H1 (cell line): ENCODE data around the gene XPNPEP1. TPM values are rescaled to one million over a fixed set of nuclear protein-coding genes. Genes with fewer than 3 reads are reported as not detected.

Experiments
- CTCF ChIA-PET: fragments of 300-600 bp; sonication (Branson Sonifier 250); formaldehyde crosslinking; loops from one replicate; lab custom pipeline; 2021; ENCODE audit not compliant: partially characterized antibody; lab: Charles Lee
- POLR2A ChIA-PET: fragments of 300-600 bp; sonication (Branson Sonifier 250); formaldehyde crosslinking; loops from one replicate; lab custom pipeline; 2021; ENCODE audit warnings: inconsistent platforms; ENCODE audit not compliant: partially characterized antibody; lab: Charles Lee
- DNase-seq, 2 experiments: peaks; one replicate each; pipeline versions ENCODE4 v3.0.0 to v3.0.0-alpha.2; 2010 to 2022; ENCODE audit warnings: low spot score in 2 of 2, low read depth in 1 of 2, mixed read lengths in 1 of 2
- FAIRE-seq: peaks from 2 replicates; lab custom pipeline; 2011; peaks lifted over from hg19 to GRCh38; lab: Jason Lieb, UNC
- H2AFZ ChIP-seq: 2 replicates; pipeline ENCODE4 v1.8.1; 2012; ENCODE audit warnings: low read length, inconsistent platforms
- H2AK5ac ChIP-seq: 2 replicates; pipeline ENCODE4 v1.6.1; 2013; ENCODE audit warnings: low read depth, low read length
- H2BK120ac ChIP-seq: replicated peaks from 2 replicates; pipeline ENCODE3; 2013; ENCODE audit warnings: low read depth, low read length, inconsistent platforms
- H2BK12ac ChIP-seq: 2 replicates; pipeline ENCODE4 v1.6.1; 2013; ENCODE audit warnings: low read depth, low read length
- H2BK15ac ChIP-seq: 2 replicates; pipeline ENCODE4 v1.6.1; 2013; ENCODE audit warnings: low read length
- H2BK20ac ChIP-seq: 2 replicates; pipeline ENCODE4 v1.6.1; 2013; ENCODE audit warnings: low read length
- H2BK5ac ChIP-seq: 2 replicates; pipeline ENCODE4 v1.6.1; 2013; ENCODE audit warnings: low read depth, low read length
- H3K14ac ChIP-seq: 2 replicates; pipeline ENCODE4 v1.6.1; 2013; ENCODE audit warnings: inconsistent platforms; ENCODE audit not compliant: insufficient read length
- H3K18ac ChIP-seq: 2 replicates; pipeline ENCODE4 v1.6.1; 2013; ENCODE audit warnings: low read length; ENCODE audit errors: extremely low read depth
- H3K23ac ChIP-seq: 2 replicates; pipeline ENCODE4 v1.6.1; 2013; ENCODE audit warnings: inconsistent platforms; ENCODE audit not compliant: insufficient read length
- H3K23me2 ChIP-seq: 2 replicates; pipeline ENCODE4 v1.6.1; 2013; ENCODE audit warnings: low read depth, low read length
- H3K27ac ChIP-seq: 2 replicates; pipeline ENCODE4 v1.6.1; 2011; ENCODE audit warnings: low read depth, low read length, inconsistent platforms
- H3K27me3 ChIP-seq, 4 experiments: replicated peaks in 1 of 4; 1 replicate in 1 of 4; 2 replicates in 3 of 4; pipeline versions ENCODE4 v1.6.1 to v1.8.1; 2011 to 2013; ENCODE audit warnings: low read length in 3 of 4, mild to moderate bottlenecking in 3 of 4, inconsistent platforms in 2 of 4, mixed read lengths in 2 of 4, moderate library complexity in 1 of 4; ENCODE audit not compliant: control insufficient read depth in 3 of 4, insufficient read depth in 3 of 4; ENCODE audit errors: extremely low read depth in 1 of 4
- H3K36me3 ChIP-seq, 4 experiments: 2 replicates each; pipeline versions ENCODE4 v1.6.1 to v1.8.1; 2011 to 2013; ENCODE audit warnings: mild to moderate bottlenecking in 4 of 4, low read length in 3 of 4, moderate library complexity in 2 of 4, control low read depth in 1 of 4, inconsistent platforms in 1 of 4; ENCODE audit not compliant: insufficient read depth in 4 of 4, control insufficient read depth in 2 of 4
- H3K4ac ChIP-seq: replicated peaks from 2 replicates; pipeline ENCODE3; 2013; ENCODE audit warnings: low read length, low read depth, mixed read lengths, inconsistent platforms; ENCODE audit not compliant: insufficient read length
- H3K4me1 ChIP-seq, 4 experiments: replicated peaks in 1 of 4; 1 replicate in 1 of 4; 2 replicates in 3 of 4; pipeline versions ENCODE4 v1.6.1 to v1.8.1; 2011 to 2013; ENCODE audit warnings: low read length in 3 of 4, inconsistent platforms in 2 of 4, mixed read lengths in 1 of 4; ENCODE audit not compliant: insufficient read depth in 4 of 4, control insufficient read depth in 3 of 4
- H3K4me2 ChIP-seq, 2 experiments: 2 replicates each; pipeline versions ENCODE4 v1.6.1 to v1.8.1; 2011 to 2013; ENCODE audit warnings: low read depth in 2 of 2, low read length in 2 of 2, control low read depth in 1 of 2, inconsistent platforms in 1 of 2, mild to moderate bottlenecking in 1 of 2; ENCODE audit not compliant: insufficient read depth in 1 of 2
- H3K4me3 ChIP-seq, 4 experiments: fragments of 200-600, 300-600 bp in 1 of 4; sonication (generic), shearing (Covaris generic), sonication (Bioruptor Twin) in 1 of 4; 2 replicates each; pipeline versions ENCODE4 v1.5.1 to v1.8.1; 2011 to 2016; ENCODE audit warnings: low read length in 4 of 4, low read depth in 3 of 4, control low read depth in 2 of 4, inconsistent platforms in 2 of 4, mild to moderate bottlenecking in 2 of 4, mixed read lengths in 1 of 4, moderate library complexity in 1 of 4; ENCODE audit not compliant: insufficient read depth in 2 of 4; ENCODE audit errors: extremely low read depth in 1 of 4
- H3K56ac ChIP-seq: replicated peaks from 2 replicates; pipeline ENCODE3; 2013; ENCODE audit warnings: low read depth, mild to moderate bottlenecking, mixed read lengths, low read length, inconsistent platforms; ENCODE audit not compliant: insufficient read length
- H3K79me1 ChIP-seq: 2 replicates; pipeline ENCODE4 v1.6.1; 2013; ENCODE audit warnings: low read depth, low read length, control low read depth
- H3K79me2 ChIP-seq, 2 experiments: 2 replicates each; pipeline versions ENCODE4 v1.6.1 to v1.8.1; 2012 to 2013; ENCODE audit warnings: low read length in 2 of 2, mild to moderate bottlenecking in 2 of 2, inconsistent platforms in 1 of 2; ENCODE audit not compliant: insufficient read depth in 2 of 2, control insufficient read depth in 1 of 2
- H3K9ac ChIP-seq, 4 experiments: replicated peaks in 1 of 4; 1 replicate in 1 of 4; 2 replicates in 3 of 4; pipeline versions ENCODE4 v1.6.1 to v1.8.1; 2011 to 2013; ENCODE audit warnings: low read depth in 3 of 4, low read length in 3 of 4, control low read depth in 2 of 4, mild to moderate bottlenecking in 2 of 4, moderate library complexity in 2 of 4, inconsistent platforms in 1 of 4; ENCODE audit errors: extremely low read depth in 1 of 4
- H3K9me3 ChIP-seq, 2 experiments: 2 replicates each; pipeline versions ENCODE4 v1.6.1 to v1.8.1; 2012 to 2013; ENCODE audit warnings: mild to moderate bottlenecking in 2 of 2, moderate library complexity in 2 of 2, control low read depth in 1 of 2, inconsistent platforms in 1 of 2, low read depth in 1 of 2, low read length in 1 of 2, mixed read lengths in 1 of 2; ENCODE audit not compliant: insufficient read depth in 2 of 2
- H4K20me1 ChIP-seq, 2 experiments: replicated peaks in 1 of 2; 2 replicates each; pipeline versions ENCODE3 to v1.8.1; 2011 to 2013; ENCODE audit warnings: inconsistent platforms in 2 of 2, low read length in 2 of 2, mild to moderate bottlenecking in 1 of 2; ENCODE audit not compliant: insufficient read depth in 2 of 2, control insufficient read depth in 1 of 2
- H4K5ac ChIP-seq: 2 replicates; pipeline ENCODE4 v1.6.1; 2013; ENCODE audit warnings: low read length, low read depth, mixed read lengths, inconsistent platforms; ENCODE audit not compliant: insufficient read length
- H4K8ac ChIP-seq: 2 replicates; pipeline ENCODE4 v1.8.0; 2013; ENCODE audit warnings: mild to moderate bottlenecking, moderate library complexity, low read length, inconsistent platforms; ENCODE audit not compliant: insufficient read depth; ENCODE audit errors: extremely low read depth
- H4K91ac ChIP-seq: replicated peaks from 2 replicates; pipeline ENCODE3; 2013; ENCODE audit warnings: low read length, mixed read lengths, inconsistent platforms; ENCODE audit not compliant: insufficient read length
- CEBPB ChIP-seq: IDR thresholded peaks from 2 replicates; pipeline ENCODE4 v1.6.1; 2012; ENCODE audit warnings: low read depth, low read length
- EGR1 ChIP-seq: IDR thresholded peaks from 2 replicates; pipeline ENCODE4 v1.6.1; 2011; ENCODE audit warnings: low read depth, low read length, borderline replicate concordance
- WGBS, 2 experiments: shearing (Covaris generic) in 1 of 2; methylation state at CpG; one replicate each; pipeline versions ENCODE4 v1.1.6 to v1.1.7; 2013 to 2015; ENCODE audit warnings: low lambda C conversion rate in 2 of 2, mixed read lengths in 2 of 2, inconsistent platforms in 1 of 2, low coverage in 1 of 2, missing lambda C conversion rate in 1 of 2; ENCODE audit not compliant: insufficient replicate concordance in 2 of 2, insufficient coverage in 1 of 2, insufficient read length in 1 of 2; ENCODE audit errors: extremely low coverage in 1 of 2, missing lambda C conversion rate in 1 of 2; 5-methylcytosine and 5-hydroxymethylcytosine counted together
- polyA plus RNA-seq, 7 experiments: library from polyadenylated mRNA; depleted of rRNA in 3 of 7; stranded (reverse) in 5 of 7; unstranded in 2 of 7; fragments of >200 nt in 5 of 7; fragments of 200-250 nt in 2 of 7; gene quantifications; 1 replicate in 5 of 7; 2 replicates in 1 of 7; 4 replicates in 1 of 7; pipeline versions ENCODE4 v1.2.1 to v1.2.3, GENCODE V29; 2011 to 2013; ENCODE audit warnings: missing spikeins in 2 of 7, mixed read lengths in 2 of 7
- total RNA-seq: library from RNA; stranded (reverse); fragmentation: NEBNext Ultra II Directional; extraction: Animal tissue kit (Norgen Biotek cat#: 25700); gene quantifications from 2 replicates; pipeline ENCODE4 v1.2.1, GENCODE V29; 2021

XPNPEP1 gene
- total and polyA plus RNA-seq, 2 of the 8 experiments (the other 6 are each of a cell fraction or from before 2014, with no cell fraction given) = 61.1 to 201 TPM

DNA sequence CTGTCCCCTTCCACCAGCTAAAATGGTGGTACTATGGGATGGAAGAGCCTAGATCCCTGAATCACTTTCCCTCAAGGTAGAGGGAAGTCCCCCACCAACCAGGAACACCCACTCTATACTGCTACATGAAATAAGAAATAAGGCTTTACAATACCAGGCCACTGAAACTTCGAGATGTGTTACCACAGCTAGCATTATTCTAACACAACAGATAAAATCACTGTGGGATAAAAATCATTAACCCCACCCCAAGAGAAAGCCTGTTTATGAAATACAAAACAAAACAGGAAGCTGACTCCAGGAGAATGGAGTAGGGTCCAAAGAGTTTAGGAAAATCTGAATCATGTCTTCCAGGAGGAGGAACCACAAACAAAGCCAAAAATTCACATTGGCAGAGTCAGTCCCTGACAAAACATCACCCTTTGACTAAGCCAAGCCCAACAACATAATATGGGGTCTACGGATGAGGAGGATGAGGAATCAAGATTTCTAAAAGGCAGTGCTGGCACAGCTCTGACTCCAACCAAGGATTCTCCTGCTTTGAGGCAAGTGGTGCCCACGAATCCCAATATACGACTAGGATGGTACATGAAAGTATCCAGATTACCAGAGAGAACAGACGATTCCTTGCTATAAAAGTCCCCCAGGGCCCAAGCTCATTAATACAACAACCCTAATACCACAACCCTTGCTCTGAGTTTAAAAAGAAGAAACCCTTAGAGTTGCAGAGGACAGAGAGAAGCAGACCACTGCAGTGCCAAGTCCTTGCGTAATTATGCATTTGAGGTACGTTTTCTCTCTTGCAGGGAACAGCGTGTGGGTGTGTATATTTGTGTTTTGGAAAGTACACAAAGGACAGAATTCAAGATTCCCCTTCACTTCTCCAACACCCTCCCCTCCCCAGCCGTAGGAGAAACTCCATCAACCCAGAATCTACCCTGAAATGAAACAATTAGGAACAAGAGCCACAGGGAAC lies 23.7 kb downstream of the XPNPEP1 start:
- Histone ChIP-seq H3K4ac (no peak overlapping the region), H3K4me2 (no peak overlapping the region), H3K14ac (no peak overlapping the region), H4K8ac (no peak overlapping the region), H4K20me1 (peaks cover 0 to 2% of the 10 kb centered on the region in 2 experiments), H3K56ac (no peak overlapping the region), H3K4me1 (peaks cover 0 to 4% (median 0%) of the 10 kb centered on the region in 4 experiments; a peak in 2 of 7 replicates), H2AK5ac (no peak overlapping the region), H3K27ac (no peak overlapping the region), H2BK15ac (no peak overlapping the region), H3K9me3 (no peaks in the 10 kb centered on the region), H2BK120ac (no peak overlapping the region), H3K36me3 (peaks cover 0 to 3% (median 0%) of the 10 kb centered on the region in 4 experiments; a peak in 1 of 8 replicates), H3K79me1 (no peaks in the 10 kb centered on the region), H2BK5ac (no peak overlapping the region), H3K27me3 (no peaks in the 10 kb centered on the region), H3K23me2 (no peaks in the 10 kb centered on the region), H3K18ac (no peak overlapping the region), H3K4me3 (no peak overlapping the region), H4K5ac (no peak overlapping the region), H2BK12ac (no peak overlapping the region), H3K23ac (no peak overlapping the region), H4K91ac (no peak overlapping the region), H3K79me2 (peaks cover 0 to 13% of the 10 kb centered on the region in 2 experiments; a peak in 2 of 4 replicates), H3K9ac (no peak overlapping the region), H2BK20ac (no peak overlapping the region), H2AFZ (no peak overlapping the region)
- TF ChIP-seq CEBPB = peak; percentile 24; the same call in 1 of the 2 replicates
- TF ChIP-seq EGR1 = no peak
- CTCF ChIA-PET = interaction anchor here (1.0 to 1.7 kb wide), 4 partner anchors 10 to 112 kb away, joined by 3 to 5 read pairs (median 4); no protein-coding TSS in a partner anchor
- FAIRE-seq (no peak), DNase-seq (no peak)
- 86% methylated on average over 9 of the region's 9 CpGs; no CpG with 5 or more reads in 1 of the 2 experiments for WGBS, 2 experiments
- POLR2A ChIA-PET = no interaction called here
